ENCODE measurements around the gene PRKACA.

The PRKACA gene

DNA sequence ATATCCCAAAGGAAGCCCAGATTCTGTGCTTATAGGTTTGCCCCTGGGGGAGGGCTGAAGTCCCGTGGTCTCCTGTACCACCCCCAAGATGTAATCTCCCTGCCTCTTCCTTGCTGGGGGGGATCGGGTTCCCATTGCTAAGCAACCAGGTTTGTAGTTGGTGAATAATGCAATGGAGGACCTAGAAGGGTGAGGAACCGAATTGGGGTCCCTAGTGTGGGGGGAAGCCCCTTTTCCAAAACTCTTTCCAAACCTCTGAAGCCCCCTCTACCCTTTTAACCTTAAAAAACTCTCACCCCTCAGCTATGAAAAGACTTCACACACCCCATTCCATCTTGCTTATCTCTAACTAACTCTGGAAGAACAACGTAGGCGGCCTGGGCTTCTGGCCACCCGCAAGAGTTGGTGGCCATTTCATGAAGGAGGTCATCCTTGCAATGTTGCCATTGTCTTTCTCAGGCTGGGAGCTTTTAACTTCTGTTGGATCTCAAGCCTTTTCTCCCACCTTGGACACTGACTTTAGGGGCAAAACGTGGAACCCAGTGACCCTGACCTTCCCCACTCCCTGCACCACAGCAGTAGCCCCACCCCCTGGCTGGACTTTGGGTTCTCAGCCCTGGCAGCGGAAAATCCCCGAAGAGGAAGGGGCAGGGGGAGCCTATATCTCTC is 56.3 kb downstream of the PRKACA start:
- TF ChIP-seq Cebpa-rat (IDR thresholded peaks at IDR 0.05) = no peak
- no peak overlapping the region for H3K27ac ChIP-seq
- peaks cover 0 to 9% (median 0%) of the 10 kb centered on the region in 11 experiments; a peak in 3 of 22 replicates for H4K20me1 ChIP-seq
- H3K9me3 ChIP-seq (replicated peaks in 1 of 11) = no peaks in the 10 kb centered on the region
- H3K4me1 ChIP-seq = peaks cover 10 to 35% (median 19%) of the 10 kb centered on the region in 10 experiments; a peak in 19 of 20 replicates
- H3K27me3 ChIP-seq = peaks cover 31 to 58% (median 43%) of the 10 kb centered on the region in 11 experiments
- no peak overlapping the region for H3K4me3 ChIP-seq
- H3K4me2 ChIP-seq = no peak overlapping the region
- no peak overlapping the region for H3K9ac ChIP-seq
- no peaks in the 10 kb centered on the region for H3K36me3 ChIP-seq

DNA sequence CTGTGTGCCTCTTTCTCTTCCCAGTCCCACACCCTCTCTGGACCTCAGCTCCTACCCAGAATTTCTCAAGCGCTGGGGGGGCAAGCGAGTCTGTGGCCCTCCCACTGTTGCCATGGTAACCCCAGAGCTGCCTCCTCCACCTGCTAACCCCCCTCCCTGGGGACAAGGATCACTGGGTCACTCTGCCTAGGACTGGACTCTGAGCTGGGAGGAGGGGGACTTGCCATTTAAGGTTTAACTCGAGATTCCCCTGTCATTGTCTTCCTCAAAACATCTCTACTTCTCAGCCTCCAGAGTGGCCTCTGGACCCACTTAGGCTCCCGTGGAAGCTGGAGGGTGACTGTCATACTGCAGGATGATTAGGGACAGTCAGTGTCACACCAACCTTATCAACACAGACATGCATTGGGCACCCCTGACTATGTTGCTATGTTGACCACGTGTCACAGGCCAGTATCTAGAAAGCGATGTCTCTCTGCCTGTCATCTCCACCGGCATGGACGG is 57.9 kb downstream of the PRKACA start:
- no peak for TF ChIP-seq Cebpa-rat (IDR thresholded peaks at IDR 0.05)

DNA sequence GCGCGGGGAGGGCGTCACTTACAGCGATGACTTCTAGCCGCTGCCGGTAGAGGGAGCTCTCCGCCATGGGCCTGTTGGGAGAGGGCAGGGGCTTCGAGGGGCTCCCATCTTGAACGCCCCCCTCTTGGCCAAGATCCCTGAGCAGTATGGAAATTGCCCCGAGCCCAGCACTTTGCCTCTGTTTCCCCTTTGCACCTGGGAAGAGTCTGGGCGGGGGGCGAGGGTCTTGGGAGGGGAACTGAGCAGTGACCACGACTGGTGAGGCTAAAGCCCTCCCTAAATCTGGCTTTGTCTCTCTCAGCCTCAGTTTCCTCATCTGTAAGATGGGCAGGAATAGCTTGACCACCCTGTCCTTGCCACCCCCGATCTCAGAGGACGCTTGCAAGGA is 58.5 kb downstream of the PRKACA start:
- Histone ChIP-seq H3K9me3 (replicated peaks in 1 of 11) (no peaks in the 10 kb centered on the region), H3K27me3 (peaks cover 42 to 79% (median 55%) of the 10 kb centered on the region in 11 experiments), H3K27ac (no peak overlapping the region), H3K9ac (no peak overlapping the region), H4K20me1 (peaks cover 0 to 27% (median 0%) of the 10 kb centered on the region in 11 experiments; a peak in 4 of 22 replicates), H3K4me1 (peaks cover 10 to 32% (median 19%) of the 10 kb centered on the region in 10 experiments; a peak in 19 of 20 replicates), H3K4me2 (no peak overlapping the region; a peak in 1 of 22 replicates), H3K4me3 (no peak overlapping the region), H3K36me3 (no peaks in the 10 kb centered on the region)
- no peak for TF ChIP-seq Cebpa-rat (IDR thresholded peaks at IDR 0.05)

More for the DNA sequence above, 57.9 kb downstream of the PRKACA start:
- Histone ChIP-seq H3K4me2 (peak overlapping the region in 3 of 11 experiments; percentile 1 to 33 (median 32); a peak in 2 of 22 replicates), H3K4me1 (peaks cover 10 to 32% (median 19%) of the 10 kb centered on the region in 10 experiments; a peak in 19 of 20 replicates), H3K36me3 (no peaks in the 10 kb centered on the region), H3K4me3 (no peak overlapping the region), H4K20me1 (peaks cover 0 to 21% (median 0%) of the 10 kb centered on the region in 11 experiments; a peak in 4 of 22 replicates), H3K27me3 (peaks cover 42 to 73% (median 52%) of the 10 kb centered on the region in 11 experiments), H3K27ac (no peak overlapping the region), H3K9me3 (replicated peaks in 1 of 11) (no peaks in the 10 kb centered on the region), H3K9ac (no peak overlapping the region)

DNA sequence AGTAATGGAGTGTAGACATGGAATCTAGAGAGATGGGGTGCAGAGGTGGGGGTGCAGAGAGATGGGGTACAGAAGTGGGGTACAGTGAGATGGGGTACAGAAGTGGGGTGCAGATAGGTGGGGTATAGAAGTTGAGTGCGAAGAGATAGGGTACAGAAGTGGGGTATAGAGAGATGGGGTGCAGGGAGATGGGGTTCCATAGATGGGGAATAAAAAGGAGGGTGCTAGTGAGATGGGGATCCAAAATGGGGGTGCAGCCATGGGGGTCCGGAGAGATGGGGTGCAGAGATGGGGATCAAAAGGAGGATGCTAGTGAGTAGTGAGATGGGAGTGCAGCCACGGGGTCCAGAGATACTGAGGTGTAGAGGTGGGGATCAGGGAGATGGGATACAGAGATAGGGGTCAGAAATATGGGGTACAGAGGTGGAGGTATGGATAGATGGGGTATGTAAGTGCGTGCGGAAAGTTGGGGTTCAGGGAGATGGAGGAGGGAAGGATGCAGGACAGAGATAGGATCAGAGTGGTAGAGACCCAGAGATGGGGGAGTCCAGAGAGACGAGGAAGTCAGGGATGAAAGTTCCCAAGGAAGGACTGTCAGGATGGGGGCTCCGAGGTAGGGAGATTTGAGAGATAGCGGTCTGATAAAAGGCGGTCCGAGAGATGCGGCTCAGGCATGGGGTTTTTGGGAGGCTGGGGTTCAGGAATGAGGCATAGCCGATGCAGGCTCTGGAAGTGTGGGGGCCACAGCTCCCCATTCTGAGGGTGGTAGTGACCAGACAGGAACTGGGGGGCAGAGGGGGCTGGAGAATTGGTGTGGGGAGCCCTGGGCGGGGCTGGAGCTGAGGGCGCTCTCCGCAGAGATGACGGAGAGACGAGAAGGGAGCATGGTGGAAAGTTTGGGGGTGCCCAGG is 59.1 kb downstream of the PRKACA start:
- no peaks in the 10 kb centered on the region for H3K36me3 ChIP-seq
- H3K4me2 ChIP-seq = peak overlapping the region; percentile 39 to 84 (median 64); a peak in 21 of 22 replicates
- H3K9ac ChIP-seq = 0 out of 22 replicates have a peak overlapping the region, but pooled peaks of 1 of the 11 experiments have one; percentile 26
- peaks cover 42 to 85% (median 61%) of the 10 kb centered on the region in 11 experiments for H3K27me3 ChIP-seq
- H3K9me3 ChIP-seq (replicated peaks in 1 of 11) = no peaks in the 10 kb centered on the region
- H4K20me1 ChIP-seq = peaks cover 0 to 32% (median 0%) of the 10 kb centered on the region in 11 experiments; a peak in 6 of 22 replicates
- H3K27ac ChIP-seq = no peak overlapping the region
- H3K4me3 ChIP-seq = peak overlapping the region in 7 of 10 experiments; percentile 21 to 42 (median 32); a peak in 4 of 20 replicates
- no peak for TF ChIP-seq Cebpa-rat (IDR thresholded peaks at IDR 0.05)
- H3K4me1 ChIP-seq = peaks cover 10 to 31% (median 19%) of the 10 kb centered on the region in 10 experiments; a peak in 19 of 20 replicates

DNA sequence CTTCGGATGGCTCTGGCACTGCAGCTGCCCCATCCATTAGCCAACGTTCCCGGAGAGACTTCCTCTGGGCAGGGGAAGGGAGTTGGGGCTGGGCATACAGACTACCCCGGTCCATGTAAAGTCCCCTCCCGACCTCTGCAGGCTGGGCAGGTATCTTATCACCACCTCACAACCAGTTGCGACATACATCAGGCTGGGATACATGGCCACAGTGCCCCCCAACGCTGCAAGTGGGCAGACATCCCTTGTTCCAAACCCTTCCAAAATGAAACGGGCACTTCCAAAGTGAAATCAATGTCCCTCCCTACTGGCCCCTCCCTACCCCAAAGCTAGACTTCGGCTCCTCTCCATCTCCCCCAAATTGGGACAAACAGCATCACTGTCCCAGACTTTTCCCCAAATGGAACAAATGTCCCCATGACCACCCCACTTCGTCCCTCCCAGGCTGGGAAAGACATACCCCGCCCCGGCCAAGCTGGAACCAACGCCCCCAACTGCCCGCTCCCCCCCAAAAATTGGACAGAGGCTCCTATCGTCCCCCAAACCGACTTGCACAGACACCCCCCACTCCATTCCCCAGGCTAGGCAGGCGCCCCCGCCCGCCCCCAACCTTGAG is 60.7 kb downstream of the PRKACA start:
- Histone ChIP-seq H3K4me3 (no peak overlapping the region), H3K9ac (no peak overlapping the region), H3K4me2 (peak overlapping the region in 1 of 11 experiments; percentile 49; a peak in 1 of 22 replicates)

DNA sequence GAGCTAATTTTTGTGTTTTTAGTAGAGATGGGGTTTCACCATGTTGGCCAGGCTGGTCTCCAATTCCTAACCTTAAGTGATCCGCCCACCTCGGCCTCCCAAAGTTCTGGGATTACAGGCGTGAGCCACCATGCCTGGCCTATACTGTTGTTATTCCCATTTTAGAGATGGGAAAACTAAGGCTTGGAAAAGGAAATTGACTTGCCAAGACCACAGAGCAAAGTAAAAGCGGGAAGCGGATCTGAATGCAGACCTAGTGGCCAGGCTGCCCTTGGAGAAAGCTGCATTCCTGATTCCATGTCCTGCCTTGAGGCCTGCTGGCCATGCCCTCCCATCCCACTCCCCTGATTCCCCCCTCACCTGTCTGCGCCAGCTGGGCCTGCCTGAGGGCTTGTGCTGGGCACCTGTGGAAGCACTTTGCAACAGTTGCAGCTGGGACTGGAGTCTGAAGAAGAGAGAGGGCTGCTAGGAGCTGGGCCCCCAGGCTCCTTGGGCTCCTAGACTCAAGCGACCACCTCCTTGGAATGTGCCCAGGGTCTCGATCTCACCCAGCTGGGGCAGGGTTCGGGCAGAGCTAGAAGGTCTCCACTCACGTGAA is 61.4 kb downstream of the PRKACA start:
- H3K9me3 ChIP-seq (replicated peaks in 1 of 11) = no peaks in the 10 kb centered on the region
- peaks cover 0 to 18% (median 4%) of the 10 kb centered on the region in 11 experiments; a peak in 11 of 22 replicates for H3K36me3 ChIP-seq
- TF ChIP-seq Cebpa-rat (IDR thresholded peaks at IDR 0.05) = no peak
- peaks cover 42 to 76% (median 57%) of the 10 kb centered on the region in 11 experiments for H3K27me3 ChIP-seq
- no peak overlapping the region for H3K4me2 ChIP-seq
- H3K27ac ChIP-seq = no peak overlapping the region
- H3K4me3 ChIP-seq = no peak overlapping the region
- peaks cover 9 to 21% (median 13%) of the 10 kb centered on the region in 10 experiments; a peak in 18 of 20 replicates for H3K4me1 ChIP-seq
- no peak overlapping the region for H3K9ac ChIP-seq
- peaks cover 0 to 38% (median 0%) of the 10 kb centered on the region in 11 experiments; a peak in 7 of 22 replicates for H4K20me1 ChIP-seq

More for the DNA sequence above, 60.7 kb downstream of the PRKACA start:
- Histone ChIP-seq H3K4me1 (peaks cover 9 to 21% (median 15%) of the 10 kb centered on the region in 10 experiments; a peak in 18 of 20 replicates), H4K20me1 (peaks cover 0 to 34% (median 0%) of the 10 kb centered on the region in 11 experiments; a peak in 7 of 22 replicates), H3K36me3 (peaks cover 0 to 13% (median 4%) of the 10 kb centered on the region in 11 experiments; a peak in 11 of 22 replicates), H3K27me3 (peaks cover 42 to 83% (median 61%) of the 10 kb centered on the region in 11 experiments), H3K27ac (no peak overlapping the region), H3K9me3 (replicated peaks in 1 of 11) (no peaks in the 10 kb centered on the region)
- TF ChIP-seq Cebpa-rat (IDR thresholded peaks at IDR 0.05) = peak in 2 of 11 experiments; percentile 28 to 37; a peak in 2 of 22 replicates

DNA sequence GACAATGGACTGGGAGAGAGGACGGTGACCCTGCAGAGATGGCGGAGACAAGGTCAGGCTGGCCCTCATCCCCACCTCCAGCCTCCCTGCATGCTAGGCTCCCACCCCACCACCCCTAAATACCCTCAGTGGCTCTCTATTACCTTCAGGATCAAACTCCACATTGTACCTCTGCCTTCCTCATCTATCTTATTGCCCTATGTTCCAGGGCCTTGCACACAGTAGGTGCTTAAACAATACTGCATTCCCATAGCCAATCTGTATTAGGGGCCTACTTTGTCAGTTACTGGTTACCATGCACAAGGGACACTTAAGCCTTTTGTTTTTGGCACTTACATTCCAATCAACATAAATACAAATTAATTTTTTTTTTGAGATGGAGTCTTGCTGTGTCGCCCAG is 62.2 kb downstream of the PRKACA start:
- H3K4me3 ChIP-seq = no peak overlapping the region
- peaks cover 9 to 19% (median 13%) of the 10 kb centered on the region in 10 experiments; a peak in 18 of 20 replicates for H3K4me1 ChIP-seq
- H3K36me3 ChIP-seq = peaks cover 0 to 26% (median 9%) of the 10 kb centered on the region in 11 experiments; a peak in 11 of 22 replicates
- TF ChIP-seq Cebpa-rat (IDR thresholded peaks at IDR 0.05) = no peak
- H4K20me1 ChIP-seq = peaks cover 0 to 39% (median 0%) of the 10 kb centered on the region in 11 experiments; a peak in 7 of 22 replicates
- H3K4me2 ChIP-seq = no peak overlapping the region
- peaks cover 37 to 69% (median 51%) of the 10 kb centered on the region in 11 experiments for H3K27me3 ChIP-seq
- no peak overlapping the region for H3K27ac ChIP-seq
- H3K9ac ChIP-seq = no peak overlapping the region
- no peaks in the 10 kb centered on the region for H3K9me3 ChIP-seq (replicated peaks in 1 of 11)

Data from BLaER1 treated with 17β-estradiol and CSF1 and Interleukin-3, amounts not matched to agents 10 nM and 100 nM (cell line).